ENCODE data around the gene CAMKMT. TPM values are rescaled to one million over a fixed set of nuclear protein-coding genes. Genes with fewer than 3 reads are reported as not detected.

CAMKMT gene
- total RNA-seq, 2 donors from 2014 or later: 3.6 to 4.6 TPM

- Histone ChIP-seq H3K9me3 (no peaks in the 10 kb centered on the region), H3K27ac (no peak overlapping the region), H3K4me3 (no peak overlapping the region), H3K27me3 (no peaks in the 10 kb centered on the region), H3K36me3 (no peaks in the 10 kb centered on the region), H3K4me1 (no peaks in the 10 kb centered on the region)
- TF ChIP-seq CTCF (IDR thresholded peaks at IDR 0.05): peak; percentile 36 to 66
- no peak for DNase-seq (ENCODE audit: low spot score)
Observed at GRCh38 chr2:44392338-44392943, 30.7 kb downstream of the CAMKMT start.

GRCh38 chr2:44397447-44398175 lies 35.9 kb downstream of the CAMKMT start:
- no peak overlapping the region for H3K27ac ChIP-seq
- H3K4me1 ChIP-seq: no peaks in the 10 kb centered on the region
- no peak for TF ChIP-seq CTCF (IDR thresholded peaks at IDR 0.05)
- no peaks in the 10 kb centered on the region for H3K36me3 ChIP-seq
- no peak overlapping the region for H3K4me3 ChIP-seq
- no peaks in the 10 kb centered on the region for H3K9me3 ChIP-seq
- H3K27me3 ChIP-seq: no peaks in the 10 kb centered on the region
- DNase-seq (ENCODE audit: low spot score): no peak

GRCh38 chr2:44398243-44398897 lies 36.6 kb downstream of the CAMKMT start:
- no peak for DNase-seq (ENCODE audit: low spot score)
- no peaks in the 10 kb centered on the region for H3K36me3 ChIP-seq
- H3K4me1 ChIP-seq: no peaks in the 10 kb centered on the region
- H3K9me3 ChIP-seq: no peaks in the 10 kb centered on the region
- TF ChIP-seq CTCF (IDR thresholded peaks at IDR 0.05): no peak
- H3K27ac ChIP-seq: no peak overlapping the region
- no peak overlapping the region for H3K4me3 ChIP-seq
- no peaks in the 10 kb centered on the region for H3K27me3 ChIP-seq

GRCh38 chr2:44420725-44421124 lies 59.0 kb downstream of the CAMKMT start:
- no peaks in the 10 kb centered on the region for H3K9me3 ChIP-seq

GRCh38 chr2:44424211-44424610 lies 62.5 kb downstream of the CAMKMT start:
- no peak for DNase-seq (ENCODE audit: low spot score)
- H3K4me3 ChIP-seq: no peak overlapping the region
- no peaks in the 10 kb centered on the region for H3K27me3 ChIP-seq
- TF ChIP-seq CTCF (IDR thresholded peaks at IDR 0.05): no peak
- H3K9me3 ChIP-seq: no peaks in the 10 kb centered on the region
- H3K27ac ChIP-seq: no peak overlapping the region
- H3K4me1 ChIP-seq: no peaks in the 10 kb centered on the region
- H3K36me3 ChIP-seq: no peaks in the 10 kb centered on the region

More at GRCh38 chr2:44420725-44421124, 59.0 kb downstream of the CAMKMT start:
- Histone ChIP-seq H3K27ac (no peak overlapping the region), H3K27me3 (no peaks in the 10 kb centered on the region), H3K4me1 (no peaks in the 10 kb centered on the region), H3K36me3 (no peaks in the 10 kb centered on the region), H3K4me3 (no peak overlapping the region)
- no peak for DNase-seq (ENCODE audit: low spot score)
- TF ChIP-seq CTCF (IDR thresholded peaks at IDR 0.05): no peak

All from right atrium auricular region (tissue), 2 donors.